Upper lobe of left lung (tissue), 6 donors: Measurements from ENCODE around the gene PNPLA5. TPM values are rescaled to one million over a fixed set of nuclear protein-coding genes. Genes with fewer than 3 reads are reported as not detected.
"Not testable (repeated sequence)": the region's sequence is repeated elsewhere in the genome, so short reads cannot be mapped to it uniquely, and the experiment has no call there.

Source experiments
- ATAC-seq, 2 donors: fragments of 200-7000 bp; cut with Tn5 transposase; one replicate each; pipeline ENCODE4 v1.9.1; 2022; ENCODE audit warnings: mild to moderate bottlenecking in 2 of 2, moderate library complexity in 2 of 2; ENCODE audit not compliant: low FRiP score in 2 of 2
- DNase-seq, 2 donors: peaks; one replicate each; pipeline ENCODE4 v3.0.0-alpha.2; 2019 to 2020
- H3K27ac ChIP-seq, 4 donors: fragments of 200-600 bp; sonication (generic); one replicate each; pipeline ENCODE4 v1.5.1; 2016 to 2019
- H3K27me3 ChIP-seq, 4 donors: fragments of 200-600 bp; sonication (generic); one replicate each; pipeline ENCODE4 v1.5.1; 2017 to 2019
- H3K36me3 ChIP-seq, 4 donors: fragments of 200-600 bp; sonication (generic); one replicate each; pipeline ENCODE4 v1.5.1; 2016 to 2019
- H3K4me1 ChIP-seq, 4 donors: fragments of 200-600 bp; sonication (generic); one replicate each; pipeline ENCODE4 v1.5.1; 2018 to 2019
- H3K4me3 ChIP-seq, 4 donors: fragments of 200-600 bp; sonication (generic); one replicate each; pipeline ENCODE4 v1.5.1; 2017 to 2019; ENCODE audit warnings: mild to moderate bottlenecking in 2 of 4, moderate library complexity in 1 of 4
- H3K9me3 ChIP-seq, 4 donors: fragments of 200-600 bp; sonication (generic); one replicate each; pipeline ENCODE4 v1.5.1; 2018 to 2019
- EP300 ChIP-seq, 4 donors: sonication (generic); formaldehyde crosslinking; IDR thresholded peaks; one replicate each; pipeline ENCODE4 v1.5.1; 2017; ENCODE audit warnings: antibody characterized with exemption in 4 of 4, control low read depth in 2 of 4
- POLR2A ChIP-seq, 4 donors: fragments of 450-650 bp; IDR thresholded peaks; one replicate each; pipeline ENCODE4 v1.5.1; 2016 to 2017; ENCODE audit warnings: antibody characterized with exemption in 4 of 4, mild to moderate bottlenecking in 2 of 4
- POLR2AphosphoS5 ChIP-seq, 2 donors: sonication (generic); formaldehyde crosslinking; IDR thresholded peaks; one replicate each; pipeline ENCODE4 v1.5.1; 2017; ENCODE audit warnings: antibody characterized with exemption in 2 of 2
- WGBS, 2 donors: methylation state at CpG; one replicate each; pipeline ENCODE4 v1.1.5; 2017 to 2018; 5-methylcytosine and 5-hydroxymethylcytosine counted together
- total RNA-seq, 6 donors: library from RNA; depleted of rRNA in 4 of 6; stranded (reverse); fragments of >200 nt in 4 of 6; gene quantifications; one replicate each; pipeline versions ENCODE4 v1.1.0 to v1.2.1, GENCODE V29; 2016 to 2021
- TF ChIP-seq, protein P1 (sequence below), 6 experiments: fragments of 450-650 bp in 4 of 6; fragments of 200-600 bp in 2 of 6; sonication (generic) in 2 of 6; IDR thresholded peaks; one replicate each; pipeline ENCODE4 v1.5.1; 2016 to 2019; ENCODE audit warnings: antibody characterized with exemption in 6 of 6
- donor health status: DM: no; HTN: no; CAD: no; lungs with moderate emphysema.
- donor health status: DM: no; HTN: yes; CAD: no; lungs with severe emphysema.

PNPLA5 gene
- total RNA-seq, 6 donors from 2014 or later, result not detected

DNA sequence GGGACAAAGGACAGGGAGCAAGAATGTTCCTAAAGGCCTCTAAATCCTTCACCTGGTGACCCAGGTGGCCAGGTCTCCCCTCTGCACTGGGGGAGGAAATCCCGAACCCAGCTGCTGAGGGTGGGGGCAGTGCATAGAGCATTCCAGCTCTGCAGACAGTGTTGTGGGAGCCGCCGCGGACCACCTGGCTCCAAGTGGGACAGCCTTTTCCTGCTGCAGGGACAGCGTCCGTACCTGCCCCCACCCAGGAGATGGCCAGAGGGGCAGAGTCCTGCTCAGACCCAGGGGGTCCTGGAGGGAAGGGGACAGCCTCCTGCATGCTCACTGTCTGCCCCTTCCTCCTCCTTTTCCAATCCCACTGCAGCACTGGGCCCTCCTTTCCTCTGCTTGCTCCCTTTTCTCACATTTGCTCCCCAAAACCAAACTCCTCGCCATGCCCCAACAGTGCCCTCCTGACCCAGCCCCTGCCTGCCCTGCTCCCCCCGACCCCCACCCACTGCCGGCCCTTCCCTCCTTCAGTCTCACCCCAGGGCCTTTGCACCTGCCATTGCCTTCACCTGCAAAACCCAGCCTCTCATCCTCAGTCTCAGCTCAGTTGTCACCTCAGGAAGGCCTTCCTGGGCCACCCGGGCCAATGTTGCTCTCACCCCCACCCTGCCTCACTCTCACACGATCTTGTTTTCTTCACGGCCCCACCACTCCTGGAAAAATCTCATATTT lies 12.8 kb downstream of the PNPLA5 start:
- no peak for ATAC-seq
- no peaks in the 10 kb centered on the region for H3K27me3 ChIP-seq
- no peaks in the 10 kb centered on the region for H3K9me3 ChIP-seq
- TF ChIP-seq, protein P1, sequence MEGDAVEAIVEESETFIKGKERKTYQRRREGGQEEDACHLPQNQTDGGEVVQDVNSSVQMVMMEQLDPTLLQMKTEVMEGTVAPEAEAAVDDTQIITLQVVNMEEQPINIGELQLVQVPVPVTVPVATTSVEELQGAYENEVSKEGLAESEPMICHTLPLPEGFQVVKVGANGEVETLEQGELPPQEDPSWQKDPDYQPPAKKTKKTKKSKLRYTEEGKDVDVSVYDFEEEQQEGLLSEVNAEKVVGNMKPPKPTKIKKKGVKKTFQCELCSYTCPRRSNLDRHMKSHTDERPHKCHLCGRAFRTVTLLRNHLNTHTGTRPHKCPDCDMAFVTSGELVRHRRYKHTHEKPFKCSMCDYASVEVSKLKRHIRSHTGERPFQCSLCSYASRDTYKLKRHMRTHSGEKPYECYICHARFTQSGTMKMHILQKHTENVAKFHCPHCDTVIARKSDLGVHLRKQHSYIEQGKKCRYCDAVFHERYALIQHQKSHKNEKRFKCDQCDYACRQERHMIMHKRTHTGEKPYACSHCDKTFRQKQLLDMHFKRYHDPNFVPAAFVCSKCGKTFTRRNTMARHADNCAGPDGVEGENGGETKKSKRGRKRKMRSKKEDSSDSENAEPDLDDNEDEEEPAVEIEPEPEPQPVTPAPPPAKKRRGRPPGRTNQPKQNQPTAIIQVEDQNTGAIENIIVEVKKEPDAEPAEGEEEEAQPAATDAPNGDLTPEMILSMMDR (IDR thresholded peaks at IDR 0.05), result no peak
- TF ChIP-seq POLR2AphosphoS5 (IDR thresholded peaks at IDR 0.05), result no peak
- no peak for TF ChIP-seq EP300 (IDR thresholded peaks at IDR 0.05)
- no peak for TF ChIP-seq POLR2A (IDR thresholded peaks at IDR 0.05)
- no peak overlapping the region for H3K4me3 ChIP-seq
- no peaks in the 10 kb centered on the region for H3K4me1 ChIP-seq
- DNase-seq, result no peak
- 65 to 75% methylated on average over 6 to 10 of the region's 12 CpGs for WGBS, 2 donors
- H3K27ac ChIP-seq, result no peak overlapping the region
- H3K36me3 ChIP-seq, result no peaks in the 10 kb centered on the region

DNA sequence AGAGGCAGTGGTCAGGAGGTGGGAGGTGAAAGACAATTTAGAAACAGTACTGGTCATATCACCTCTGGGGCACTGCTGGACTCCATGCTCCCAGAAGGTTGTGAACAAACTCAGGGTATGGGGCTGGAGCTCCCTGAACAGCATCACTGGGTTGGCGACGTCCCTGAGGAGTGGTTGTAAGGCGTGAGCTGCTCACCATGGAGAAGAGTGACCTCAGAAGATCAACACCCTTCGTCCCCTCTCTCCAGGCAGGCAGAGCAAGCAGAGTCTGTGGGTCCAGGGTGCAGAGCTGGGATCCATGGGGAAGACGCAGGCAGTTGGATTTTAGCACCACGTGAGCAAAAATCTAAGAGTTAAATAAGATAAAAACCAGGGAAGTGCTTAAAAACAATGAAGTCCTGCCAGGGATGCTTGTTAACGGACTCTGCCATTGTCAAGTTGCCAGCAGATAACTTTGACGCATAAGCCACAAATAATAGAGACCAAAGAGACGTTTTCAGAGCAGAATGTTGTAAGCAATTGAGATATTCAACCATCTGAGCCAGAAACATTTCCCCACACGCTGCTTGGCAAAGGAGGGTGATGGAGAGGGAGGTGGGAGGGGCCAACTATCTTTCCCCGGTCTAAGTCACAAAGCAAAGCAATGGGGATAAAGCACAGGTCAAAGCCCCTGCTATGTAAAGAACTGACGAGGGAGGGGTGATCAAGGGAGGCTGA lies 13.6 kb downstream of the PNPLA5 start:
- ATAC-seq (no peak), DNase-seq (no peak)
- Histone ChIP-seq H3K27ac (no peak overlapping the region), H3K9me3 (no peaks in the 10 kb centered on the region), H3K27me3 (no peaks in the 10 kb centered on the region), H3K36me3 (no peaks in the 10 kb centered on the region), H3K4me1 (no peaks in the 10 kb centered on the region), H3K4me3 (no peak overlapping the region)
- WGBS, 2 donors, result 40 to 47% methylated on average over 12 of the region's 12 CpGs
- TF ChIP-seq, protein P1 (IDR thresholded peaks at IDR 0.05), result no peak
- TF ChIP-seq POLR2AphosphoS5 (IDR thresholded peaks at IDR 0.05), result no peak
- TF ChIP-seq EP300 (IDR thresholded peaks at IDR 0.05), result no peak
- TF ChIP-seq POLR2A (IDR thresholded peaks at IDR 0.05), result no peak

DNA sequence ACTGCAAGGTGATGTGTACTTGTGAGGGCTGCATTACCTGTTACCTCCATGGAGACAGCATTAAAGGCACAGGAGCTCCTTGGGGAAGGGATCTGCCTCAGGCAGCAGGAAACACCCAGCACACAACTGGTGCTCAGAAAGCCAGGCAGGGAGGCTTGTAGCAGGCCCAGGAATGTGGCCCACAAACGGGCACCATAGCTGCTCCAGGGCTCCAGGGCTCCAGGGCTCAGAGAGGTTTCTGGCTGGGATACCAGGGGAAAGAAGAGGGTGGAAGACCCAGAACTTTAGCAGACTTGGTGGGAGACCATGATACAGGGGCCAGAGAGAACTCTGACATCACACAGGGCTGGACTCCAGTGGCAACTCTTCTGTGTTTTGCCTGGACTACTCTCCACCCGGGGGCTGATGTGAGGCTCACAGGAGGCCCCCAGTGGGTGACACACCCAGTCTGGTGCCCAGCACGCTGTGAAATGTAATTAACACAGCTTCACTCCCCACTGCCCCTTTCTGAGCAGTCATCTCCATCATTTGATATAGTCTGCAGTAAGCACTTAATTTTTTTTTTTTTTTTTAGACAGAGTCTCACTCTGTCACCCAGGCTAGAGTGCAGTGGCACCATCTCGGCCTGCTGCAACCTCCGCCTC lies 14.8 kb downstream of the PNPLA5 start:
- Histone ChIP-seq H3K4me1 (no peaks in the 10 kb centered on the region), H3K36me3 (no peaks in the 10 kb centered on the region), H3K4me3 (no peak overlapping the region), H3K9me3 (no peaks in the 10 kb centered on the region), H3K27me3 (no peaks in the 10 kb centered on the region), H3K27ac (no peak overlapping the region)
- DNase-seq (no peak), ATAC-seq (no peak)
- TF ChIP-seq POLR2A (IDR thresholded peaks at IDR 0.05) (no peak), POLR2AphosphoS5 (IDR thresholded peaks at IDR 0.05) (no peak), EP300 (IDR thresholded peaks at IDR 0.05) (no peak)
- TF ChIP-seq, protein P1 (IDR thresholded peaks at IDR 0.05), result no peak
- 64 to 78% methylated on average over 4 to 5 of the region's 5 CpGs for WGBS, 2 donors

DNA sequence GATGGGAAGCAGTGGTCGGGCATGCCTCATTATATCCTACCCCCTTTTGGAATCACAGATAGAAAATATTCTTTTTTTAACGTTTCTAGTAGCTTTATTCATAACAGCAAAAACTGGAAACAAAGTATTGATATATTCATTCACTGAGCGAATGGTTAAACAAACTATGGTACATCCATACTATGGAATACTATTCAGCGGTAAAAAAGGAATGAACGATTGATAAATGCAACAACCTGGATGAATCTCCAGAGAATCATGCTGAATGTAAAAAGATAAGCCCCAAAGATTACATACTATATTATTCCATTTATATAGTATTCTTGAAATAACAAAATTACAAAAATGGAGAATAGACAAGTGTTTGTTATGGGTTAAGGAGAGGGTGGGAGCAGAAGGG lies 22.0 kb downstream of the PNPLA5 start:
- ATAC-seq (no peak), DNase-seq (no peak)
- Histone ChIP-seq H3K36me3 (no peaks in the 10 kb centered on the region), H3K9me3 (peaks cover 0 to 6% (median 0%) of the 10 kb centered on the region in 4 donors), H3K4me1 (no peaks in the 10 kb centered on the region), H3K4me3 (no peak overlapping the region), H3K27me3 (no peaks in the 10 kb centered on the region), H3K27ac (no peak overlapping the region)
- TF ChIP-seq POLR2AphosphoS5 (IDR thresholded peaks at IDR 0.05), result no peak
- TF ChIP-seq, protein P1 (IDR thresholded peaks at IDR 0.05), result no peak
- WGBS, 2 donors, result 89% methylated on average over 5 of the region's 5 CpGs

DNA sequence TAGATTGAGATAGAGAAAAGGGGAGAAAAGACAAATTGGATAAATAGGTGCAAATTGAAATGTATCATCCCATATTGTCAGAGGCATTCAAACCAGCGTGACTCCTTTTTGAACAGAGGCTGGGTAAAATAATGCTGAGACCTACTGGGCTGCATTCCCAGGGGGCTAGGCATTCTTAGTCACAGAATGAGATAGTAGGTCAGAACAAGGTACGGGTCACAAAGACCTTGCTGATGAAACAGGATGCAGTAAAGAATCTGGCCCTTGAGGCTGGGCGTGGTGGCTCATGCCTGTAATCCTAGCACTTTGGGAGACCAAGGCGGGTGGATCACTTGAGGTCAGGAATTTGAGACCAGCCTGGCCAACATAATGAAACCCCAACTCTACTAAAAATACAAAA lies 22.8 kb downstream of the PNPLA5 start:
- not testable (repeated sequence) for ATAC-seq, H3K27ac ChIP-seq, DNase-seq, H3K4me1 ChIP-seq, H3K27me3 ChIP-seq, H3K9me3 ChIP-seq, H3K4me3 ChIP-seq, H3K36me3 ChIP-seq
- 57 to 81% methylated on average over 4 of the region's 4 CpGs for WGBS, 2 donors
